HG02885 (cell line): ENCODE results near the gene ZNF823.
"Not testable (repeated sequence)": the region's sequence is repeated elsewhere in the genome, so short reads cannot be mapped to it uniquely, and the experiment has no call there.

ENCODE experiments used
- ATAC-seq: cut with Tn5 transposase; IDR thresholded peaks from one replicate; pipeline ENCODE4 v1.9.1; 2021; ENCODE audit warnings: mild to moderate bottlenecking; ENCODE audit not compliant: unreplicated experiment, poor library complexity

ZNF823 gene

GRCh38 chr19:11685676-11686650, 52.8 kb downstream of the ZNF823 start:
- no peak for ATAC-seq

GRCh38 chr19:11684987-11685675, 53.6 kb downstream of the ZNF823 start:
- no peak for ATAC-seq

GRCh38 chr19:11680689-11681302, 58.0 kb downstream of the ZNF823 start:
- ATAC-seq: no peak

GRCh38 chr19:11678504-11678903, 60.2 kb downstream of the ZNF823 start:
- ATAC-seq: no peak

GRCh38 chr19:11676661-11677600, 61.8 kb downstream of the ZNF823 start:
- ATAC-seq: not testable (repeated sequence)

- ATAC-seq: no peak
These were observed 63.2 kb downstream of the ZNF823 start for GRCh38 chr19:11675569-11675968.

GRCh38 chr19:11674067-11674492, 64.7 kb downstream of the ZNF823 start:
- ATAC-seq: no peak

GRCh38 chr19:11673608-11674041, 65.1 kb downstream of the ZNF823 start:
- ATAC-seq: no peak
